Measurements from ENCODE around the gene LCE1E. TPM values are rescaled to one million over a fixed set of nuclear protein-coding genes. Genes with fewer than 3 reads are reported as not detected.

LCE1E gene
- total RNA-seq, 1 donor from 2014 or later = not detected

DNA sequence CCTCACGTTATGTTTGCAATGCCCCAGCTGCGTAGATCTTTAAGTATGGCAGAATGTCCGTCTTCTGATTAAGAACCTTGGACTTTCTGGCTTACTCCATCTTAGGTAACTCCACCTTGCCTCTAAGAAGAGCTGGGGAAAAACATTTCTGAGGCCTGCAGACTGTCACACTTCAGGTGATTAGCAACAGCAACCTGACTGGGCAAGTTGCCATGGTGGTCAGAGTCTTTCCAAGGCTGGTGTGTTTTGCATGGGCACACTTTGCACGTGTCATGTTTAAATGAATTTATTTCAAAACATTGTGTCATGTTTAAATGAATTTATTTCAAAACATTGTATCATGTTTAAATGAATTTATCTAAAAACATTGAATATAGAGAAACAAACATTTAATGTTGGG, 27.4 kb upstream of the LCE1E start:
- peaks cover 3% of the 10 kb centered on the region for H3K9me3 ChIP-seq (ENCODE audit: insufficient read depth, low read depth, low read length)
- H3K36me3 ChIP-seq (ENCODE audit: insufficient read depth, low read length) = no peaks in the 10 kb centered on the region
- H3K27me3 ChIP-seq (ENCODE audit: insufficient read depth, low read length) = no peaks in the 10 kb centered on the region
- H3K4me2 ChIP-seq (ENCODE audit: low read length) = no peak overlapping the region
- H3K9ac ChIP-seq (ENCODE audit: low read length) = no peak overlapping the region
- no peak overlapping the region for H3K4me3 Mint-ChIP-seq (ENCODE audit: unreplicated experiment)
- no peaks in the 10 kb centered on the region for H4K20me1 ChIP-seq (ENCODE audit: insufficient read depth, low read length)
- no peak overlapping the region for H2AFZ ChIP-seq (ENCODE audit: low read depth, low read length)
- H3K4me1 ChIP-seq (ENCODE audit: insufficient read depth, low read length) = no peaks in the 10 kb centered on the region
- TF ChIP-seq, protein P1, sequence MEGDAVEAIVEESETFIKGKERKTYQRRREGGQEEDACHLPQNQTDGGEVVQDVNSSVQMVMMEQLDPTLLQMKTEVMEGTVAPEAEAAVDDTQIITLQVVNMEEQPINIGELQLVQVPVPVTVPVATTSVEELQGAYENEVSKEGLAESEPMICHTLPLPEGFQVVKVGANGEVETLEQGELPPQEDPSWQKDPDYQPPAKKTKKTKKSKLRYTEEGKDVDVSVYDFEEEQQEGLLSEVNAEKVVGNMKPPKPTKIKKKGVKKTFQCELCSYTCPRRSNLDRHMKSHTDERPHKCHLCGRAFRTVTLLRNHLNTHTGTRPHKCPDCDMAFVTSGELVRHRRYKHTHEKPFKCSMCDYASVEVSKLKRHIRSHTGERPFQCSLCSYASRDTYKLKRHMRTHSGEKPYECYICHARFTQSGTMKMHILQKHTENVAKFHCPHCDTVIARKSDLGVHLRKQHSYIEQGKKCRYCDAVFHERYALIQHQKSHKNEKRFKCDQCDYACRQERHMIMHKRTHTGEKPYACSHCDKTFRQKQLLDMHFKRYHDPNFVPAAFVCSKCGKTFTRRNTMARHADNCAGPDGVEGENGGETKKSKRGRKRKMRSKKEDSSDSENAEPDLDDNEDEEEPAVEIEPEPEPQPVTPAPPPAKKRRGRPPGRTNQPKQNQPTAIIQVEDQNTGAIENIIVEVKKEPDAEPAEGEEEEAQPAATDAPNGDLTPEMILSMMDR (IDR thresholded peaks at IDR 0.05; ENCODE audit: insufficient read depth, low read depth, low read length) = no peak
- TF ChIP-seq EZH2 (IDR thresholded peaks at IDR 0.05; ENCODE audit: insufficient read depth, low read length) = no peak
- H3K27me3 Mint-ChIP-seq (ENCODE audit: low read depth, unreplicated experiment) = peaks cover 16% of the 10 kb centered on the region
- H3K27ac Mint-ChIP-seq (ENCODE audit: unreplicated experiment) = no peak overlapping the region
- peaks cover 2% of the 10 kb centered on the region for H3K36me3 Mint-ChIP-seq (ENCODE audit: low read depth, unreplicated experiment)
- H3K4me1 Mint-ChIP-seq (ENCODE audit: low read depth, unreplicated experiment) = no peaks in the 10 kb centered on the region
- peaks cover 6% of the 10 kb centered on the region for H3K9me3 Mint-ChIP-seq (ENCODE audit: unreplicated experiment)
- H3K79me2 ChIP-seq (ENCODE audit: insufficient read depth, low read length) = no peaks in the 10 kb centered on the region
- no peak overlapping the region for H3K4me3 ChIP-seq (ENCODE audit: insufficient read depth, low read depth, low read length)
- no peak for DNase-seq (ENCODE audit: low read depth)
- H3K27ac ChIP-seq (ENCODE audit: low read depth, low read length) = no peak overlapping the region
- FAIRE-seq = no peak

DNA sequence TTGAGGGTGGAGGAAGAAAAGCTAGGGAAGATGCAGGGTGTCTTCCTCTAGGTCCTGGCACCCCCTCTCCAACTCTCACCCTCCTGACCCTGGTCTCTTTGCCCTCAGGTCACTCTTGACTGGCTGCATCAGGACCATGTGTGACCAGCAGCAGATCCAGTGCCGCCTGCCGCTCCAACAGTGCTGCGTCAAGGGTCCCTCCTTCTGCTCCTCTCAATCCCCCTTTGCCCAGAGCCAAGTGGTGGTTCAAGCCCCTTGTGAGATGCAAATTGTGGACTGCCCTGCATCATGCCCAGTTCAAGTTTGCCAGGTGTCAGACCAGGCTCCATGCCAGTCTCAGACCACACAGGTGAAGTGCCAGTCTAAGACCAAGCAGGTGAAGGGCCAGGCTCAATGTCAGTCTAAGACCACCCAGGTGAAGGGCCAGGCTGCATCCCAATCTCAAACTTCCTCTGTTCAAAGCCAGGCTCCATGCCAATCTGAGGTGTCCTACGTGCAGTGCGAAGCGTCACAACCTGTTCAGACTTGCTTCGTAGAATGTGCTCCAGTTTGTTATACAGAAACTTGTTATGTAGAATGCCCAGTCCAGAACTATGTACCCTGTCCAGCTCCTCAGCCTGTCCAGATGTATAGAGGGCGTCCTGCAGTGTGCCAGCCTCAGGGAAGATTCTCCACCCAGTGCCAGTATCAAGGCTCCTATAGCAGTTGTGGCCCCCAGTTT, 26.4 kb upstream of the LCE1E start:
- no peak for FAIRE-seq
- TF ChIP-seq, protein P1 (IDR thresholded peaks at IDR 0.05; ENCODE audit: insufficient read depth, low read depth, low read length) = no peak
- no peak for TF ChIP-seq EZH2 (IDR thresholded peaks at IDR 0.05; ENCODE audit: insufficient read depth, low read length)
- no peaks in the 10 kb centered on the region for H3K36me3 ChIP-seq (ENCODE audit: insufficient read depth, low read length)
- H3K27me3 ChIP-seq (ENCODE audit: insufficient read depth, low read length) = no peaks in the 10 kb centered on the region
- H3K9me3 ChIP-seq (ENCODE audit: insufficient read depth, low read depth, low read length) = peaks cover 3% of the 10 kb centered on the region
- no peak overlapping the region for H3K9ac ChIP-seq (ENCODE audit: low read length)
- no peaks in the 10 kb centered on the region for H4K20me1 ChIP-seq (ENCODE audit: insufficient read depth, low read length)
- no peak overlapping the region for H3K27ac Mint-ChIP-seq (ENCODE audit: unreplicated experiment)
- peaks cover 16% of the 10 kb centered on the region for H3K27me3 Mint-ChIP-seq (ENCODE audit: low read depth, unreplicated experiment)
- H3K36me3 Mint-ChIP-seq (ENCODE audit: low read depth, unreplicated experiment) = peaks cover 2% of the 10 kb centered on the region
- no peak for DNase-seq (ENCODE audit: low read depth)
- H3K79me2 ChIP-seq (ENCODE audit: insufficient read depth, low read length) = no peaks in the 10 kb centered on the region
- no peak overlapping the region for H3K4me3 ChIP-seq (ENCODE audit: insufficient read depth, low read depth, low read length)
- no peaks in the 10 kb centered on the region for H3K4me1 ChIP-seq (ENCODE audit: insufficient read depth, low read length)
- no peaks in the 10 kb centered on the region for H3K4me1 Mint-ChIP-seq (ENCODE audit: low read depth, unreplicated experiment)
- no peak overlapping the region for H3K27ac ChIP-seq (ENCODE audit: low read depth, low read length)
- no peak overlapping the region for H3K4me3 Mint-ChIP-seq (ENCODE audit: unreplicated experiment)
- H2AFZ ChIP-seq (ENCODE audit: low read depth, low read length) = no peak overlapping the region
- peaks cover 6% of the 10 kb centered on the region for H3K9me3 Mint-ChIP-seq (ENCODE audit: unreplicated experiment)
- H3K4me2 ChIP-seq (ENCODE audit: low read length) = no peak overlapping the region

DNA sequence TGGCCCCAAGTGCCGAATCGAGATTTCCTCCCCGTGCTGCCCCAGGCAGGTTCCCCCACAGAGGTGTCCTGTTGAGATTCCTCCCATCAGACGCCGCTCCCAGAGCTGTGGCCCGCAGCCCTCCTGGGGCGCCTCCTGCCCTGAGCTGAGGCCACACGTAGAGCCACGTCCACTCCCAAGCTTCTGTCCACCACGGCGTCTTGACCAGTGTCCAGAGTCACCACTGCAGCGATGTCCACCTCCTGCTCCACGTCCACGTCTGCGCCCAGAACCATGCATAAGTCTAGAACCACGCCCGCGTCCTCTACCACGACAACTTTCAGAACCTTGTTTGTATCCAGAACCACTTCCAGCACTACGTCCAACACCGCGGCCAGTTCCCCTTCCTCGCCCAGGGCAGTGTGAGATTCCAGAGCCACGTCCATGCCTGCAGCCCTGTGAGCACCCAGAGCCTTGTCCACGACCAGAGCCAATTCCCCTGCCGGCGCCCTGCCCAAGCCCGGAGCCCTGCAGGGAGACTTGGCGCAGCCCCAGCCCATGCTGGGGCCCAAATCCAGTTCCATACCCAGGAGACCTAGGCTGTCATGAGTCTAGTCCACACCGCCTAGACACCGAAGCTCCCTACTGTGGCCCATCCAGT, 25.4 kb upstream of the LCE1E start:
- no peaks in the 10 kb centered on the region for H3K36me3 ChIP-seq (ENCODE audit: insufficient read depth, low read length)
- H4K20me1 ChIP-seq (ENCODE audit: insufficient read depth, low read length) = no peaks in the 10 kb centered on the region
- DNase-seq (ENCODE audit: low read depth) (no peak), FAIRE-seq (no peak)
- no peak overlapping the region for H3K4me3 ChIP-seq (ENCODE audit: insufficient read depth, low read depth, low read length)
- peaks cover 3% of the 10 kb centered on the region for H3K9me3 ChIP-seq (ENCODE audit: insufficient read depth, low read depth, low read length)
- H3K9ac ChIP-seq (ENCODE audit: low read length) = no peak overlapping the region
- H2AFZ ChIP-seq (ENCODE audit: low read depth, low read length) = no peak overlapping the region
- no peaks in the 10 kb centered on the region for H3K4me1 ChIP-seq (ENCODE audit: insufficient read depth, low read length)
- H3K4me3 Mint-ChIP-seq (ENCODE audit: unreplicated experiment) = no peak overlapping the region
- no peaks in the 10 kb centered on the region for H3K27me3 ChIP-seq (ENCODE audit: insufficient read depth, low read length)
- no peaks in the 10 kb centered on the region for H3K4me1 Mint-ChIP-seq (ENCODE audit: low read depth, unreplicated experiment)
- H3K27me3 Mint-ChIP-seq (ENCODE audit: low read depth, unreplicated experiment) = peaks cover 21% of the 10 kb centered on the region
- H3K4me2 ChIP-seq (ENCODE audit: low read length) = no peak overlapping the region
- H3K79me2 ChIP-seq (ENCODE audit: insufficient read depth, low read length) = no peaks in the 10 kb centered on the region
- TF ChIP-seq, protein P1 (IDR thresholded peaks at IDR 0.05; ENCODE audit: insufficient read depth, low read depth, low read length) = no peak
- TF ChIP-seq EZH2 (IDR thresholded peaks at IDR 0.05; ENCODE audit: insufficient read depth, low read length) = no peak
- H3K27ac Mint-ChIP-seq (ENCODE audit: unreplicated experiment) = no peak overlapping the region
- H3K36me3 Mint-ChIP-seq (ENCODE audit: low read depth, unreplicated experiment) = peaks cover 2% of the 10 kb centered on the region
- peaks cover 8% of the 10 kb centered on the region for H3K9me3 Mint-ChIP-seq (ENCODE audit: unreplicated experiment)
- H3K27ac ChIP-seq (ENCODE audit: low read depth, low read length) = no peak overlapping the region
